ENCODE measurements around the gene FAM234A. TPM values are rescaled to one million over a fixed set of nuclear protein-coding genes. Genes with fewer than 3 reads are reported as not detected.

The FAM234A gene
- total and polyA plus RNA-seq, 8 donors, result 49.7 to 92.6 (median 58.1) TPM

DNA sequence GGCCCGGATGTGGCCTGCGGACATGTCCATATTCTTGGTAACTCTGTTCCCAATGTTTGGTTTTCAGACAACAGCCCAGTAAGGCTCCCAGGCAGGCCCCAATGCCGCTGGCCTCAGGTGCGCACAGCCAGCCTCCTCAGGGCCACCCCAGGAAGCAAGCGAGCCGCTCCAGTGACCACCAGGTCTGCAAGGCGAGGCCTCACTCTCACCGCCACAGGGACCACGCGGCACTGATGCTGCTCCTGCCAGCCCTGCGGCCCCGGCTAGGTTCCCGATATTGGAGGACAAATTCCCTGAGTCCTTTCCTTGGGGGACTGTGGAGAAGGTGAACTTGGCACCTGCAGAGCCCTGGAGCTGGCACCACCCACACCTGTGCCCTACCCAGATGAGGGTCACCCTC is 67.3 kb downstream of the FAM234A start:
- peaks cover 0 to 84% of the 10 kb centered on the region in 2 donors for H3K36me3 ChIP-seq
- intact Hi-C loops (cut with DNase I), result no loop called here

DNA sequence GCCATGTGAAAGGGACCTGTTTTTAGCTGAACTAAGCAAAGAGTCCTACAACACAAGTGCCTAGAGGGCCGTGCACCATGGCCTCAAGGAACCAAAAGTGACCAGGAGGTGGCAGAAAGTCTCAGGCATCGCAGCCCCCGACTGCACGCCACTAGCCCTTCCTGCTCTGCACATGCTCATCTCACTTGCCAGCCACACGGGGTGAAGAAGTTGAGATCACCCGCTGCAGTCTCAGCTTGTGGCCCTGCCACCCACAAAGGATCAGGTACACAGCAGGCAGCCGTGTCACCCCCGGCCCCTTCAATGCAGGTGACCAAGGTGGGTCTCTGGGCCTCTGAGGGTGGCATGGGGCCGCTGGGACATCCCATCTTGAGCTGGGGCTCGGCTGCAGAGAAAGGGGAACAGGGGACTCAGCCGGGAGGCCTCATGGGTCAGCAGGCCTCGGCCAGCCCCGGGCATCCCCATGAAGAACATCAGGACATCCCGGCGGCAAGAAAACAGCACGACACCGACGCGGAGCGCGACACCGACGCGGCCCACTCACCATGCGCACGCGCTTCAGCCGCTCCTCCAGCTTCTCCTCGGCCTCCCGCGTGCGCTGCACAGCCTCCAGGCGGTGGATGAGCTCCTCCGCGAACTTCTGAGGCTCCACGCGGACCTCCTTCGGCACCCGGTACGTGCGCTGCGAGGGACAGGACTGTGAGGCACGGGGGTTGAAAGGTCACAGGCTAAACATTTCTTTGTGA is 69.3 kb downstream of the FAM234A start:
- Histone ChIP-seq H3K27ac (no peak overlapping the region), H3K4me3 (no peak overlapping the region), H3K36me3 (peaks cover 0 to 86% of the 10 kb centered on the region in 2 donors), H3K9me3 (no peaks in the 10 kb centered on the region), H3K27me3 (no peaks in the 10 kb centered on the region), H3K4me1 (no peaks in the 10 kb centered on the region)
- ATAC-seq, result peak; percentile 27
- TF ChIP-seq, protein P1, sequence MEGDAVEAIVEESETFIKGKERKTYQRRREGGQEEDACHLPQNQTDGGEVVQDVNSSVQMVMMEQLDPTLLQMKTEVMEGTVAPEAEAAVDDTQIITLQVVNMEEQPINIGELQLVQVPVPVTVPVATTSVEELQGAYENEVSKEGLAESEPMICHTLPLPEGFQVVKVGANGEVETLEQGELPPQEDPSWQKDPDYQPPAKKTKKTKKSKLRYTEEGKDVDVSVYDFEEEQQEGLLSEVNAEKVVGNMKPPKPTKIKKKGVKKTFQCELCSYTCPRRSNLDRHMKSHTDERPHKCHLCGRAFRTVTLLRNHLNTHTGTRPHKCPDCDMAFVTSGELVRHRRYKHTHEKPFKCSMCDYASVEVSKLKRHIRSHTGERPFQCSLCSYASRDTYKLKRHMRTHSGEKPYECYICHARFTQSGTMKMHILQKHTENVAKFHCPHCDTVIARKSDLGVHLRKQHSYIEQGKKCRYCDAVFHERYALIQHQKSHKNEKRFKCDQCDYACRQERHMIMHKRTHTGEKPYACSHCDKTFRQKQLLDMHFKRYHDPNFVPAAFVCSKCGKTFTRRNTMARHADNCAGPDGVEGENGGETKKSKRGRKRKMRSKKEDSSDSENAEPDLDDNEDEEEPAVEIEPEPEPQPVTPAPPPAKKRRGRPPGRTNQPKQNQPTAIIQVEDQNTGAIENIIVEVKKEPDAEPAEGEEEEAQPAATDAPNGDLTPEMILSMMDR (IDR thresholded peaks at IDR 0.05), result no peak
- no peak for DNase-seq
- intact Hi-C loops (cut with DNase I), result no loop called here

More for the DNA sequence above, 67.3 kb downstream of the FAM234A start:
- peak in 1 of 4 donors; percentile 65 for DNase-seq
- H3K27me3 ChIP-seq, result no peaks in the 10 kb centered on the region
- no peaks in the 10 kb centered on the region for H3K4me1 ChIP-seq
- no peaks in the 10 kb centered on the region for H3K9me3 ChIP-seq
- TF ChIP-seq, protein P1 (IDR thresholded peaks at IDR 0.05), result no peak
- H3K4me3 ChIP-seq, result no peak overlapping the region
- no peak overlapping the region for H3K27ac ChIP-seq
- no peak for ATAC-seq

DNA sequence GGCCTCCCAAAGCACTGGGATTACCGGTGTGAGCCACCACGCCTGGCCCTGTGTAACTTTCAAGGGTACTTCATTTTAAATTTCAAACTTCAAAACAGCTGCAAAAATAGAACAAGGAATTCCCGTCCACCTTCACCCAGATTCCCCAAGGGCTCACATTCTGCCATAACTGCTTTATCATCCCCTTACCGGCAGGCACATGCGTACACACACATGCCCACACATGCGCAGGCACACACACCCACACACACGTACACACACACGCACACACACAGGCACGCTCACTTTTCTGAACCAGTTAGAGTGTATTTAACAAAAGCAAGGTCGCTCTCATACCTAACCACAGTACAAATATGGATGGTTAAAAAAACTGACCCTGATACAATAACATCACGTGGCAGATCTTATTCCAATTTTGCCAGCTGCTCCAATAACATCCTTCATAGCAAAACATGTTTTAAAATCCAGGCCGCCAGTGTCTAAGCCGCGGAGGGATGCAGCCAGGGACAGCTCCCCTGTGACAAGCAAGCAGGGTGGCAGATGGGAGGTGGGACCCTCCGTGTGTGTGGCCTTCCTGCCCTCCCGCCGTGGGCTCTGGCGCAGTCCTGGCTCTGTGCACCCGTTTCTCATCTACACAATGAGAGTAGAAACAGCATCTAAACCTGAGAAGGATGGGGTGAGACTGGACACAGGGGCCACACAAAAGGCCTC is 71.5 kb downstream of the FAM234A start:
- intact Hi-C loops (cut with DNase I), result no loop called here
- no peak overlapping the region for H3K27ac ChIP-seq
- ATAC-seq (no peak), DNase-seq (no peak)
- H3K4me1 ChIP-seq, result no peaks in the 10 kb centered on the region
- TF ChIP-seq, protein P1 (IDR thresholded peaks at IDR 0.05), result no peak
- peaks cover 0 to 92% of the 10 kb centered on the region in 2 donors for H3K36me3 ChIP-seq
- no peaks in the 10 kb centered on the region for H3K27me3 ChIP-seq
- no peaks in the 10 kb centered on the region for H3K9me3 ChIP-seq
- H3K4me3 ChIP-seq, result no peak overlapping the region

DNA sequence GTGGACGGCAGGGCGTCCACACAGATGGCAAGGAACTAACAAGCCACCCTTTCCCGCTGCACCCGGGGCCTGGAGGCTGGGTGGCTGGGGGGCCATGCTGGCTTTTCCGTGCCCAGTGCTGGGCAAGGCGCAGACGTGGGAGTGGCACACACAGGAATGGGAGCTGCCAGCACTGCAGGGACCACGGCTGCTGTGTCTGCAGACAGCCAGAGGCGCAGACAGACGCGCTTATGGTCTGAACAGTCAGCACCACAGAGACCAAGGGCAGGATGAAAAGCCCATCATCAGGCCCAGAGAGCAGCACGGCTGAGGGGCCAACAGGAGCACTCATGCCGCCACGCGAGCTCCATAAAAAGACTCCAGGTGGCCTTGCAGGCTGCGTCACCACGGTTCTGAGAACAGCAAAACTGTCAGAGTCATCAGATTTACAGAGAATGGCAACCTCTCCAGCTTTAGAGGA is 72.3 kb downstream of the FAM234A start:
- DNase-seq, result peak in 1 of 4 donors; percentile 55
- Histone ChIP-seq H3K9me3 (no peaks in the 10 kb centered on the region), H3K27ac (no peak overlapping the region), H3K27me3 (no peaks in the 10 kb centered on the region), H3K36me3 (peaks cover 0 to 92% of the 10 kb centered on the region in 2 donors), H3K4me3 (no peak overlapping the region), H3K4me1 (no peaks in the 10 kb centered on the region)
- no peak for ATAC-seq
- intact Hi-C loops (cut with DNase I), result no loop called here
- TF ChIP-seq, protein P1 (IDR thresholded peaks at IDR 0.05), result no peak

DNA sequence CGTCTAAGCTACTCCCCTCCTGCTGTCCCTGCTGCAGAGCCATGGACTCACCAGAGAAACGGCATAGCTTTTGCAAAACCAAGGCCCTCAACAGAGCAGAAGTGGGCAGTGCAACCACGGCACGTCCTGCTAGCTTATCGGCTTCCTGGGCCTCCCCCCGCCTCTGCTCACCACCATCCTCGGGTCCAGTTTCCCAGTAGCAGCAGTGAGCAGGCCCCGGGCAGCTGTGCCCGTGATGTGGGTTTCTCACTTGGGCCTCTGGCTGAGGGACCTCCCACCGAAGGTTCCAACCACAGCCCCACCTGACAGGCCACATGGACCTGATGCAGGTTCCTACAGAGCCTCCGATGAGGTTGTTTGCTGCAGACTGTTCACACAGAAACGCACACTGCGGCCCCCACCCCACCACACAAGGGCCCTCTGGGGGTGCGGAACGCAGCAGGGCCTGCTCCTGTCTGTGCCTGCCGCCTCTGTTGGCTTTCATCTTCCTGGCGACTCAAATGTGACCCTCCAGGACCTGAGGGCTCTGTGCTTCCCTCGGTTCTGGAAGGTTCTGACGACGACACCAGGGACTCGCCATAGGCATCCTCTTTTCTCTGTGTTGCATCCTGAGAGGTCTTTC is 73.2 kb downstream of the FAM234A start:
- Histone ChIP-seq H3K4me1 (no peaks in the 10 kb centered on the region), H3K9me3 (no peaks in the 10 kb centered on the region), H3K27ac (no peak overlapping the region), H3K4me3 (no peak overlapping the region), H3K27me3 (no peaks in the 10 kb centered on the region), H3K36me3 (peaks cover 0 to 92% of the 10 kb centered on the region in 2 donors)
- intact Hi-C loops (cut with DNase I), result no loop called here
- ATAC-seq, result no peak
- DNase-seq, result no peak
- TF ChIP-seq, protein P1 (IDR thresholded peaks at IDR 0.05), result no peak
